PC-3 (cell line): Measurements from ENCODE around the gene PRMT3. TPM values are rescaled to one million over a fixed set of nuclear protein-coding genes. Genes with fewer than 3 reads are reported as not detected.
A peak's percentile ranks its signal among the peaks of the same experiment; 100 is the strongest.

Experiments
- ATAC-seq: fragments of 200-7000 bp; cut with Tn5 transposase; 2 replicates; pipeline ENCODE4 v1.9.1; 2020; ENCODE audit warnings: mild to moderate bottlenecking, moderate library complexity
- BruUV-seq: library from RNA; stranded (reverse); fragments of 400-500 nt; replicated peaks from 2 replicates; lab custom pipeline; 2021; lab: Mats Ljungman, UMichigan
- CTCF ChIA-PET: fragments of 300-600 bp; sonication (Branson Sonifier 250); formaldehyde crosslinking; loops from one replicate; lab custom pipeline; 2022; ENCODE audit warnings: antibody characterized with exemption; lab: Charles Lee
- POLR2A ChIA-PET: fragments of 300-600 bp; sonication (Branson Sonifier 250); formaldehyde crosslinking; loops from one replicate; lab custom pipeline; 2022; ENCODE audit warnings: antibody characterized with exemption; ENCODE audit not compliant: unreplicated experiment; lab: Charles Lee
- DNase-seq: peaks from one replicate; pipeline ENCODE4 v3.0.0-alpha.2; 2015
- H2AFZ ChIP-seq: fragments of 300-600 bp; sonication (generic); 2 replicates; pipeline ENCODE4 v1.6.0; 2016; ENCODE audit warnings: antibody characterized with exemption, low read length
- H3F3A ChIP-seq: fragments of 300-600 bp; sonication (generic); one replicate; pipeline ENCODE4 v1.6.0; 2017; ENCODE audit warnings: antibody characterized with exemption, low read length, control low read depth, mild to moderate bottlenecking; ENCODE audit not compliant: unreplicated experiment
- H3K27ac ChIP-seq: fragments of 300-600 bp; sonication (generic); 2 replicates; pipeline ENCODE4 v1.5.1; 2016; ENCODE audit warnings: mild to moderate bottlenecking, low read length
- H3K27me3 ChIP-seq: fragments of 300-600 bp; sonication (generic); 2 replicates; pipeline ENCODE4 v1.6.1; 2016; ENCODE audit warnings: low read length, mixed read lengths
- H3K36me3 ChIP-seq: fragments of 300-600 bp; sonication (generic); 2 replicates; pipeline ENCODE4 v1.6.1; 2016; ENCODE audit warnings: low read depth, mixed run types, low read length, mixed read lengths
- H3K4me1 ChIP-seq: fragments of 300-600 bp; sonication (generic); 2 replicates; pipeline ENCODE4 v1.5.1; 2016; ENCODE audit warnings: low read length; ENCODE audit not compliant: insufficient read depth
- H3K4me2 ChIP-seq: fragments of 300-600 bp; sonication (generic); 2 replicates; pipeline ENCODE4 v1.6.0; 2016; ENCODE audit warnings: low read length
- H3K4me3 ChIP-seq: fragments of 300-600 bp; sonication (generic); 2 replicates; pipeline ENCODE4 v1.5.1; 2016; ENCODE audit warnings: mild to moderate bottlenecking, low read length, mixed read lengths
- H3K79me2 ChIP-seq: fragments of 300-600 bp; sonication (generic); 2 replicates; pipeline ENCODE4 v1.6.1; 2017; ENCODE audit warnings: low read length, mixed read lengths
- H3K9ac ChIP-seq: fragments of 300-600 bp; sonication (generic); 2 replicates; pipeline ENCODE4 v1.6.0; 2016; ENCODE audit warnings: mild to moderate bottlenecking, low read length
- H3K9me2 ChIP-seq: fragments of 300-600 bp; sonication (generic); replicated peaks from 2 replicates; pipeline ENCODE4 v1.6.1; 2016; ENCODE audit warnings: mixed run types, low read length, mixed read lengths
- H3K9me3 ChIP-seq: fragments of 300-600 bp; sonication (generic); 2 replicates; pipeline ENCODE4 v1.6.1; 2016; ENCODE audit warnings: low read length, mixed read lengths
- H4K20me1 ChIP-seq: fragments of 300-600 bp; sonication (generic); 2 replicates; pipeline ENCODE4 v1.6.1; 2016; ENCODE audit warnings: low read length, mixed read lengths
- EZH2 ChIP-seq: fragments of 300-600 bp; sonication (generic); IDR thresholded peaks from one replicate; pipeline ENCODE4 v1.6.1; 2017; ENCODE audit warnings: antibody characterized with exemption, mild to moderate bottlenecking, low read length; ENCODE audit not compliant: unreplicated experiment
- EZH2phosphoT487 ChIP-seq: fragments of 300-600 bp; sonication (generic); IDR thresholded peaks from 2 replicates; pipeline ENCODE4 v1.6.1; 2018; ENCODE audit warnings: mild to moderate bottlenecking, antibody characterized with exemption, low read length, borderline replicate concordance
- intact Hi-C: fragments of 100-400 bp; cut with micrococcal nuclease; formaldehyde crosslinking; loops from 2 replicates; pipeline ENCODE4 v1.9.0; 2023
- total RNA-seq: library from RNA; depleted of rRNA; stranded (reverse); fragments of >200 nt; gene quantifications from 2 replicates; pipeline ENCODE4 v1.2.3, GENCODE V29; 2014
- TF ChIP-seq, protein P1 (sequence below): fragments of 300-600 bp; sonication (generic); conservative IDR thresholded peaks from 2 replicates; pipeline ENCODE4 v1.5.1; 2017; ENCODE audit warnings: antibody characterized with exemption, low read depth, mild to moderate bottlenecking, low read length

The PRMT3 gene
- total RNA-seq, 1 experiment from 2014 or later: 43.7 TPM

DNA sequence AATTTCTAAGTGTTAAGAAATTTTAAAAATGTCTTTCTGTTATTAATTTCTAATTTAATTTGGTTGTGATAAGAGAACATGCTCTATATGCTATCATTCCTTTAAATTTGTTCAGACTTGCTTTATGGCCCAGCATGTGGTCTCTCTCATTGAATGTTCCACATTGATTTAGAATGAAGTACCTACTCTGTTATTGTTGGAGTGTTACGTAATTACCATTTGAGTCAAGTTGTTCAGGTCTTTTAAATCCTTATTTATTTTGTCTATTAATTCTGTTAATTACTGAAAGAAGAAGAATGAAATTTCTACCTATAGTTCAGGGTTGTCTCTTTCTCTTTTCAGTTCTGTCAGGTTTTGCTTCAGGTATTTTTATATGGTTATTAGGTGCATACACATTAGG is 57.0 kb downstream of the PRMT3 start:
- DNase-seq: no peak
- POLR2A ChIA-PET: no interaction called here
- no peaks in the 10 kb centered on the region for H3K9me2 ChIP-seq
- no TSS peak for BruUV-seq
- TF ChIP-seq EZH2phosphoT487 (no peak), EZH2 (no peak)
- TF ChIP-seq, protein P1, sequence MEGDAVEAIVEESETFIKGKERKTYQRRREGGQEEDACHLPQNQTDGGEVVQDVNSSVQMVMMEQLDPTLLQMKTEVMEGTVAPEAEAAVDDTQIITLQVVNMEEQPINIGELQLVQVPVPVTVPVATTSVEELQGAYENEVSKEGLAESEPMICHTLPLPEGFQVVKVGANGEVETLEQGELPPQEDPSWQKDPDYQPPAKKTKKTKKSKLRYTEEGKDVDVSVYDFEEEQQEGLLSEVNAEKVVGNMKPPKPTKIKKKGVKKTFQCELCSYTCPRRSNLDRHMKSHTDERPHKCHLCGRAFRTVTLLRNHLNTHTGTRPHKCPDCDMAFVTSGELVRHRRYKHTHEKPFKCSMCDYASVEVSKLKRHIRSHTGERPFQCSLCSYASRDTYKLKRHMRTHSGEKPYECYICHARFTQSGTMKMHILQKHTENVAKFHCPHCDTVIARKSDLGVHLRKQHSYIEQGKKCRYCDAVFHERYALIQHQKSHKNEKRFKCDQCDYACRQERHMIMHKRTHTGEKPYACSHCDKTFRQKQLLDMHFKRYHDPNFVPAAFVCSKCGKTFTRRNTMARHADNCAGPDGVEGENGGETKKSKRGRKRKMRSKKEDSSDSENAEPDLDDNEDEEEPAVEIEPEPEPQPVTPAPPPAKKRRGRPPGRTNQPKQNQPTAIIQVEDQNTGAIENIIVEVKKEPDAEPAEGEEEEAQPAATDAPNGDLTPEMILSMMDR: no peak
- no peaks in the 10 kb centered on the region for H3K79me2 ChIP-seq
- no peak for ATAC-seq
- H3F3A ChIP-seq: no peaks in the 10 kb centered on the region
- H3K27me3 ChIP-seq: no peaks in the 10 kb centered on the region
- no peak overlapping the region for H3K4me2 ChIP-seq
- no peak overlapping the region for H2AFZ ChIP-seq
- no peaks in the 10 kb centered on the region for H4K20me1 ChIP-seq
- CTCF ChIA-PET: interaction anchor here (1.7 kb wide), 1 partner anchor 48 kb away, joined by 8 read pairs; no protein-coding TSS in a partner anchor
- no peaks in the 10 kb centered on the region for H3K9me3 ChIP-seq
- H3K4me3 ChIP-seq: no peak overlapping the region
- H3K27ac ChIP-seq: no peak overlapping the region
- H3K36me3 ChIP-seq: no peaks in the 10 kb centered on the region; the same call in 1 of the 2 replicates
- H3K4me1 ChIP-seq: no peaks in the 10 kb centered on the region
- intact Hi-C loops: no loop called here
- no peak overlapping the region for H3K9ac ChIP-seq

DNA sequence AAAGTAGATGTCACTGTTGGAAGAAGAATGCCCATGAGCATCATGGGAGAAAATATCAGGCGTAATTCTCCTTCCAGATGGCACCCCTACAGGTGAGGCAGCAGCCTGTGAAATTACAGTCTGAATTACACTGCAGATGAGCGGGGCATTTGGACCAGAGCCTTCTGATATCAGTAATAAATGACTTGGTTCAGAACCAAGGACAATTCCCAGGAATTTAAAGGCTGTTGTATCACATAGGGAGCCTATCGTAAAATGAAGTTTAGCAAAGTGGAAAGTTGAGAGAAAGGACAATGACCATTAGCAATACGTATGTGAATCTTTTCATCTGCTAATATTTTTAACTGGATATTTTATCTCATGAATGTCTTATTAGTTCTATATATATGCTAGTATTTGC is 61.3 kb downstream of the PRMT3 start:
- no peaks in the 10 kb centered on the region for H3K9me2 ChIP-seq
- DNase-seq (peak; percentile 3), ATAC-seq (no peak)
- H3K4me3 ChIP-seq: no peak overlapping the region
- BruUV-seq: no TSS peak
- no peak overlapping the region for H2AFZ ChIP-seq
- H3K27me3 ChIP-seq: no peaks in the 10 kb centered on the region
- ChIA-PET CTCF (no interaction called here), POLR2A (no interaction called here)
- H3K27ac ChIP-seq: no peak overlapping the region
- H3K9ac ChIP-seq: no peak overlapping the region
- intact Hi-C loops: no loop called here
- no peaks in the 10 kb centered on the region for H3K4me1 ChIP-seq
- H3K36me3 ChIP-seq: no peaks in the 10 kb centered on the region; the same call in 1 of the 2 replicates
- TF ChIP-seq, protein P1: no peak
- TF ChIP-seq EZH2 (no peak), EZH2phosphoT487 (no peak)
- no peaks in the 10 kb centered on the region for H3K79me2 ChIP-seq
- no peaks in the 10 kb centered on the region for H3K9me3 ChIP-seq
- H3F3A ChIP-seq: no peaks in the 10 kb centered on the region
- no peaks in the 10 kb centered on the region for H4K20me1 ChIP-seq
- no peak overlapping the region for H3K4me2 ChIP-seq

DNA sequence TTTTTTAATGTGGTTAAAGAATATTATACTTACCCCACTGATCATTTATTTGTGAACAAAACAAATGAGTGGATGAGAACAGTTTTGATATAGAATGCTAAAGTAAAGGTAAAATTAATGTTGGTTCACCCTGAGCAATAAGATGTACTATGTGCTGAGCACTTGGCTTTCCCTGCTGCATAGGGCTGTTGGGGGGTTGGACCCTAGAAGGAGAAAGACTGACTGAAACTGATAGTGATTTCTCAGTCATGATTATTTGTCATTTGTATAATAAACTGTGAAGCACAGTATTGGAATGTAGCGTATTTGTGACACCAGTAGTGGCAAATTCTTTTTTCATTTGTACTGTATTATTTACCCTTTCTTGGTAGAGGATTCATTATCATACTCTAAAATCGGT is 63.3 kb downstream of the PRMT3 start:
- Histone ChIP-seq H3K27me3 (no peaks in the 10 kb centered on the region), H3K79me2 (no peaks in the 10 kb centered on the region), H3K4me1 (no peaks in the 10 kb centered on the region), H4K20me1 (no peaks in the 10 kb centered on the region), H3K27ac (no peak overlapping the region), H3K9me3 (no peaks in the 10 kb centered on the region), H3K9me2 (no peaks in the 10 kb centered on the region), H3K4me2 (no peak overlapping the region), H3K36me3 (no peaks in the 10 kb centered on the region), H3K4me3 (no peak overlapping the region), H3K9ac (no peak overlapping the region), H3F3A (no peaks in the 10 kb centered on the region), H2AFZ (no peak overlapping the region)
- TF ChIP-seq EZH2phosphoT487 (no peak), EZH2 (no peak)
- TF ChIP-seq, protein P1: no peak
- no peak for ATAC-seq
- ChIA-PET POLR2A (no interaction called here), CTCF (no interaction called here)
- DNase-seq: no peak
- no TSS peak for BruUV-seq
- intact Hi-C loops: no loop called here
